Smooth muscle cell (in vitro differentiated cells): ENCODE measurements around the gene TOX4. TPM values are rescaled to one million over a fixed set of nuclear protein-coding genes. Genes with fewer than 3 reads are reported as not detected.

Source experiments
- DNase-seq: peaks from one replicate; lab custom pipeline; 2025; ENCODE audit not compliant: unreplicated experiment; lab: John Stamatoyannopoulos, UW
- H2AFZ ChIP-seq: fragments of 200-600 bp; sonication (generic); 2 replicates; pipeline ENCODE4 v1.6.0; 2016; ENCODE audit warnings: antibody characterized with exemption, low read depth, mild to moderate bottlenecking
- H3F3A ChIP-seq: fragments of 200-600 bp; sonication (generic); 2 replicates; pipeline ENCODE4 v1.6.0; 2017; ENCODE audit warnings: antibody characterized with exemption, low read depth
- H3K27ac ChIP-seq: fragments of 200-600 bp; sonication (generic); 2 replicates; pipeline ENCODE4 v1.5.1; 2016; ENCODE audit warnings: low read depth, mild to moderate bottlenecking
- H3K27me3 ChIP-seq: fragments of 200-600 bp; sonication (generic); 2 replicates; pipeline ENCODE4 v1.6.1; 2016; ENCODE audit warnings: low read depth, mild to moderate bottlenecking
- H3K36me3 ChIP-seq: fragments of 200-600 bp; sonication (generic); 2 replicates; pipeline ENCODE4 v1.5.1; 2016; ENCODE audit warnings: low read depth
- H3K4me1 ChIP-seq: fragments of 200-600 bp; sonication (generic); 2 replicates; pipeline ENCODE4 v1.5.1; 2016; ENCODE audit warnings: low read depth
- H3K4me2 ChIP-seq: fragments of 200-600 bp; sonication (generic); 2 replicates; pipeline ENCODE4 v1.6.0; 2016; ENCODE audit warnings: mild to moderate bottlenecking
- H3K4me3 ChIP-seq: fragments of 200-600 bp; sonication (generic); 2 replicates; pipeline ENCODE4 v1.5.1; 2016; ENCODE audit warnings: mild to moderate bottlenecking
- H3K79me2 ChIP-seq: fragments of 200-600 bp; sonication (generic); 2 replicates; pipeline ENCODE4 v1.6.0; 2016; ENCODE audit warnings: low read depth, mild to moderate bottlenecking
- H3K9ac ChIP-seq: fragments of 200-600 bp; sonication (generic); 2 replicates; pipeline ENCODE4 v1.6.0; 2016; ENCODE audit warnings: low read depth
- H3K9me3 ChIP-seq: fragments of 200-600 bp; sonication (generic); replicated peaks from 2 replicates; pipeline ENCODE4 v1.5.1; 2016; ENCODE audit warnings: low read depth
- H4K20me1 ChIP-seq: fragments of 200-600 bp; sonication (generic); 2 replicates; pipeline ENCODE4 v1.6.0; 2016; ENCODE audit warnings: low read depth
- WGBS: methylation state at CpG from one replicate; pipeline ENCODE4 v1.1.7; 2016; ENCODE audit warnings: low lambda C conversion rate; 5-methylcytosine and 5-hydroxymethylcytosine counted together
- polyA plus RNA-seq: library from polyadenylated mRNA; unstranded; fragments of >200 nt; fragmentation: Nextera tagmentation; extraction: Ambion mirVana; gene quantifications from 2 replicates; pipeline ENCODE4 v1.2.1, GENCODE V29; 2016
- total RNA-seq: library from RNA; depleted of rRNA; stranded (reverse); fragments of >200 nt; gene quantifications from 2 replicates; pipeline ENCODE4 v1.2.3, GENCODE V29; 2014
- TF ChIP-seq, protein P1 (sequence below): fragments of 200-600 bp; sonication (generic); IDR thresholded peaks from 2 replicates; pipeline ENCODE4 v1.5.1; 2017; ENCODE audit warnings: borderline replicate concordance, mild to moderate bottlenecking, antibody characterized with exemption; ENCODE audit not compliant: insufficient read depth, poor library complexity, severe bottlenecking

The TOX4 gene
- total and polyA plus RNA-seq, 2 experiments from 2014 or later, result 31.9 to 54.5 TPM

GRCh38 chr14:21505012-21505553 is 28.1 kb downstream of the TOX4 start:
- H3F3A ChIP-seq, result peaks cover 16% of the 10 kb centered on the region
- peaks cover under 1% of the 10 kb centered on the region for H3K36me3 ChIP-seq
- no peak overlapping the region for H3K4me3 ChIP-seq
- no peak overlapping the region for H3K4me2 ChIP-seq
- H3K9me3 ChIP-seq, result no peaks in the 10 kb centered on the region
- H2AFZ ChIP-seq, result no peak overlapping the region
- H3K79me2 ChIP-seq, result peaks cover 57% of the 10 kb centered on the region
- no peak for DNase-seq
- H3K9ac ChIP-seq, result no peak overlapping the region
- H3K27me3 ChIP-seq, result no peaks in the 10 kb centered on the region
- peaks cover 13% of the 10 kb centered on the region for H4K20me1 ChIP-seq
- TF ChIP-seq, protein P1, sequence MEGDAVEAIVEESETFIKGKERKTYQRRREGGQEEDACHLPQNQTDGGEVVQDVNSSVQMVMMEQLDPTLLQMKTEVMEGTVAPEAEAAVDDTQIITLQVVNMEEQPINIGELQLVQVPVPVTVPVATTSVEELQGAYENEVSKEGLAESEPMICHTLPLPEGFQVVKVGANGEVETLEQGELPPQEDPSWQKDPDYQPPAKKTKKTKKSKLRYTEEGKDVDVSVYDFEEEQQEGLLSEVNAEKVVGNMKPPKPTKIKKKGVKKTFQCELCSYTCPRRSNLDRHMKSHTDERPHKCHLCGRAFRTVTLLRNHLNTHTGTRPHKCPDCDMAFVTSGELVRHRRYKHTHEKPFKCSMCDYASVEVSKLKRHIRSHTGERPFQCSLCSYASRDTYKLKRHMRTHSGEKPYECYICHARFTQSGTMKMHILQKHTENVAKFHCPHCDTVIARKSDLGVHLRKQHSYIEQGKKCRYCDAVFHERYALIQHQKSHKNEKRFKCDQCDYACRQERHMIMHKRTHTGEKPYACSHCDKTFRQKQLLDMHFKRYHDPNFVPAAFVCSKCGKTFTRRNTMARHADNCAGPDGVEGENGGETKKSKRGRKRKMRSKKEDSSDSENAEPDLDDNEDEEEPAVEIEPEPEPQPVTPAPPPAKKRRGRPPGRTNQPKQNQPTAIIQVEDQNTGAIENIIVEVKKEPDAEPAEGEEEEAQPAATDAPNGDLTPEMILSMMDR, result no peak
- no peak overlapping the region for H3K27ac ChIP-seq
- peaks cover 4% of the 10 kb centered on the region for H3K4me1 ChIP-seq

- TF ChIP-seq, protein P1, result no peak
- DNase-seq, result no peak
- H3K79me2 ChIP-seq, result peaks cover 66% of the 10 kb centered on the region
Observed at GRCh38 chr14:21506557-21506956, 29.6 kb downstream of the TOX4 start.

DNA sequence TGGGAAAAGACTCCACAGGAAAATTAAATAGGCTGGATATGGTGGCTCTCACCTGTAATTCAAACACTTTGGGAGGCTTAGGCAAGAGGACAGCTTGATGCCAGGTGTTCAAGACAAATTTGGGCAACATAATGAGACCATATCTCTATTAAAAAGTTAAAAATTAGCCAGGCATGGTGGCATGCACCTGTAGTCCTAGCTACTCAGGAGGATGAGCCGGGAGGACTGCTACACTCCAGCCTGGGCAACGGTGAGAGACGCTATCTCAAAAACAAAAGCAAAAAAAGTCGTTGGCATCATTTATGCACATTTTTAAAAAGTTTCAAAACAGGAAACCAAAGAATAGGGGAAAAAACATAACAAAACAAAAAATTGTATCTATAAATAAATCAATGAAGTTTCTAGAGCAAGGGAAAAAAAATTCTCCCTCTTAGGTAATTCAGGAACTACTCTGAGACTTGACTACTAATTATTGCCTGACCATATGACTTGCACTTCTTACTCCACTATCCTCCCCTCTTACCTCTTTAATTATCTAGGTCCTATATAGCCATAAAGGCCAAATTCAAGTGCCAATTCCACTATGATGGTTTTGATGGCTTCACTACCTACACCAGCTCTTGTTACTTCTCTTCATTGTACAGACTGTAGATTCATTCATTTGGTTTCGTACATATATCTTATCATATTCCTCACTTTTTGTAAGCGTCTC is 32.6 kb downstream of the TOX4 start:
- H3K9ac ChIP-seq, result no peak overlapping the region
- WGBS, result 87% methylated on average over 6 of the region's 6 CpGs

More at GRCh38 chr14:21506557-21506956, 29.6 kb downstream of the TOX4 start:
- Histone ChIP-seq H3K9me3 (no peaks in the 10 kb centered on the region), H3K4me2 (no peak overlapping the region), H3K4me1 (peaks cover 6% of the 10 kb centered on the region), H3K27ac (no peak overlapping the region), H3K4me3 (no peak overlapping the region), H3K36me3 (no peaks in the 10 kb centered on the region), H3K9ac (no peak overlapping the region), H3F3A (peaks cover 8% of the 10 kb centered on the region), H3K27me3 (no peaks in the 10 kb centered on the region), H4K20me1 (peaks cover 13% of the 10 kb centered on the region), H2AFZ (no peak overlapping the region)
- 100% methylated on average over 2 of the region's 2 CpGs for WGBS

More for the DNA sequence above, 32.6 kb downstream of the TOX4 start:
- TF ChIP-seq, protein P1, result no peak
- H3K4me3 ChIP-seq, result peak overlapping the region; percentile 86
- H3K36me3 ChIP-seq, result no peaks in the 10 kb centered on the region
- H4K20me1 ChIP-seq, result peaks cover 13% of the 10 kb centered on the region
- H2AFZ ChIP-seq, result no peak overlapping the region
- H3K79me2 ChIP-seq, result peaks cover 62% of the 10 kb centered on the region
- DNase-seq, result no peak
- H3K9me3 ChIP-seq, result no peaks in the 10 kb centered on the region
- H3K4me1 ChIP-seq, result peaks cover 6% of the 10 kb centered on the region
- no peaks in the 10 kb centered on the region for H3K27me3 ChIP-seq
- no peak overlapping the region for H3K27ac ChIP-seq
- H3K4me2 ChIP-seq, result peak overlapping the region; percentile 96
- H3F3A ChIP-seq, result no peaks in the 10 kb centered on the region
